Natural killer cell (primary cell): ENCODE results near the gene CCL1. TPM values are rescaled to one million over a fixed set of nuclear protein-coding genes. Genes with fewer than 3 reads are reported as not detected.

Experiments used
- ATAC-seq, 3 donors: fragments of 150-1000 bp in 2 of 3; fragments of 200-7000 bp in 1 of 3; cut with Tn5 transposase; 1 replicate in 1 of 3; 2 replicates in 2 of 3; pipeline ENCODE4 v1.10.0; 2021; ENCODE audit warnings: mild to moderate bottlenecking in 2 of 3, moderate library complexity in 2 of 3
- DNase-seq, 2 donors: peaks; one replicate each; pipeline versions ENCODE4 v3.0.0 to v3.0.0-alpha.2; 2013 to 2021; ENCODE audit warnings: mixed read lengths in 1 of 2
- H3K27ac ChIP-seq: one replicate; pipeline ENCODE4 v1.5.1; 2013; ENCODE audit warnings: mild to moderate bottlenecking, low read length
- H3K27me3 ChIP-seq: one replicate; pipeline ENCODE4 v1.6.1; 2013; ENCODE audit warnings: low read length; ENCODE audit not compliant: control insufficient read depth, insufficient read depth
- H3K36me3 ChIP-seq: one replicate; pipeline ENCODE4 v1.6.1; 2013; ENCODE audit warnings: low read length; ENCODE audit not compliant: control insufficient read depth, insufficient read depth
- H3K4me1 ChIP-seq: one replicate; pipeline ENCODE4 v1.6.1; 2013; ENCODE audit warnings: low read length; ENCODE audit not compliant: control insufficient read depth, insufficient read depth
- H3K4me3 ChIP-seq: one replicate; pipeline ENCODE4 v1.5.1; 2013; ENCODE audit warnings: low read length
- H3K9me3 ChIP-seq: one replicate; pipeline ENCODE4 v1.6.1; 2013; ENCODE audit warnings: low read length; ENCODE audit not compliant: control insufficient read depth, insufficient read depth
- H3K27ac Mint-ChIP-seq, 2 donors: one replicate each; pipeline ENCODE4 v1.8.0; 2022; ENCODE audit warnings: mild to moderate bottlenecking in 2 of 2, mixed read lengths in 2 of 2, moderate library complexity in 1 of 2
- H3K27me3 Mint-ChIP-seq, 2 donors: one replicate each; pipeline ENCODE4 v1.8.0; 2022; ENCODE audit warnings: low read depth in 2 of 2, mixed read lengths in 2 of 2
- H3K36me3 Mint-ChIP-seq: one replicate; pipeline ENCODE4 v1.8.0; 2022; ENCODE audit warnings: mixed read lengths
- H3K4me1 Mint-ChIP-seq, 2 donors: one replicate each; pipeline ENCODE4 v1.8.0; 2022; ENCODE audit warnings: mixed read lengths in 2 of 2
- H3K4me3 Mint-ChIP-seq: one replicate; pipeline ENCODE4 v1.8.0; 2022; ENCODE audit warnings: mild to moderate bottlenecking, moderate library complexity, mixed read lengths
- H3K9me3 Mint-ChIP-seq, 2 donors: one replicate each; pipeline ENCODE4 v1.8.0; 2022; ENCODE audit warnings: mixed read lengths in 2 of 2
- CTCF ChIP-seq: fragments of 200-600 bp; IDR thresholded peaks from one replicate; pipeline ENCODE4 v1.8.0; 2022; ENCODE audit warnings: antibody characterized with exemption
- WGBS: methylation state at CpG from one replicate; pipeline ENCODE4 v1.1.7; 2013; ENCODE audit warnings: missing lambda C conversion rate; ENCODE audit not compliant: insufficient coverage; 5-methylcytosine and 5-hydroxymethylcytosine counted together
- intact Hi-C: fragments of 100-400 bp; cut with micrococcal nuclease; formaldehyde crosslinking; loops from one replicate; pipeline ENCODE4 v1.14.2; 2022
- total RNA-seq, 4 donors: library from RNA; stranded (reverse); fragments of 120-200 nt in 1 of 4; gene quantifications; one replicate each; pipeline versions ENCODE4 v1.2.3 to v1.2.4, GENCODE V29; 2013 to 2022

CCL1 gene
- total RNA-seq, 3 donors from 2014 or later (not counting 1 experiment from before 2014, with no cell fraction given), result not detected

DNA sequence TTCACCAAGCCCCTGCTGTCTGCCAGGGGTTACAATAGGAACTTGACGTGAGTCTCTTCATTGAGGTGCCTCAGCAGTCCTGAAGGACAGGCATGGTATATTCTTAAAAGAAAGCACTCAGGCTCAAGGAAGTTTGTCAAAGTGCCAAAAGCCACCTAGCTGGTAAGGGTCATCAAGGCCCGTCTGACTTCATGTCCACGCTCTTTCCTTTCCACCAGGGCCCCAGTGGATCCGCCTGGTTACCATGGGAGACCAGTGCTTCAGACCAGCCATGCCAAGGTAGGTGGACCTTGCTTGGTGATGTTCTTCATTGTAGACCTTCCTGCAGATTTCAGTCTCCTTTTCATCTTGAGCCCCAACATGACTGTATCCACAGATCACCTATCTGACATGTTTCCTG, 27.6 kb upstream of the CCL1 start:
- H3K27me3 ChIP-seq, result no peaks in the 10 kb centered on the region
- no peak for TF ChIP-seq CTCF
- peaks cover 0 to 13% of the 10 kb centered on the region in 2 donors for H3K27me3 Mint-ChIP-seq
- H3K4me1 Mint-ChIP-seq, result peaks cover 0 to 6% of the 10 kb centered on the region in 2 donors
- H3K36me3 ChIP-seq, result no peaks in the 10 kb centered on the region
- H3K36me3 Mint-ChIP-seq, result no peaks in the 10 kb centered on the region
- H3K27ac ChIP-seq, result no peak overlapping the region
- H3K4me1 ChIP-seq, result peaks cover 9% of the 10 kb centered on the region
- DNase-seq, result no peak
- no peaks in the 10 kb centered on the region for H3K9me3 ChIP-seq
- intact Hi-C loops, result no loop called here
- no peaks in the 10 kb centered on the region for H3K9me3 Mint-ChIP-seq
- no peak overlapping the region for H3K27ac Mint-ChIP-seq
- 94% methylated on average over 4 of the region's 4 CpGs for WGBS
- ATAC-seq, result no peak
- no peak overlapping the region for H3K4me3 Mint-ChIP-seq
- no peak overlapping the region for H3K4me3 ChIP-seq

DNA sequence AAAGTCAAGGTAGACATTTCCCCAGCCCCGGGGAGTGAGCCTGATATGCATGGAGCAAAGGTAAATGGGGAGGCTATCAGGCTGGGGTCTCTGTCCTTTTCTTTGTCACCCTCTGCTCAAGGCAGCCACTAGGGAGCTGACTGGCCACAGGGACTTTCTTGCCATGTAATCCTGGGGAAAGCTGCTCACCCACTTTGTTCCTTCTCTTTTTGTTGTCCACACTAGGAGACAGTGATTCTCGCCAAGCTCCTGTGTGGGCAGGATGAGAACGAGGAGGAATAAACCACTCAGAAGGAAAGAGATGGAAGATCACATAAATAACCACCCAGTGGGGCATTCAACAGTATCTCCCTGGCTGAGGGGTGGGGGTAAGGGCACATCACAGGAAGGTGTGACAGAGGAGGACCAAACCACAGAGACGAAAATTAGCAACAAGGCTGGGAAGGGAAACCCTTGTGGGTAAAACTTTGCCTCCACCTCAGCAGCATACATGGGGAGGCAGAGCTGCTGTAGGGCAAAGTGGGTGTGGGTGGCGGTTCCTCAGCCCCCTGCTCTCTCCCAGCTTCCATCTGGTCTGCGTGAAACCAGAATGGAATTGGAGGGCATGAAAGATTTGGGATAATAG, 26.2 kb upstream of the CCL1 start:
- H3K4me1 Mint-ChIP-seq, result peaks cover 0 to 6% of the 10 kb centered on the region in 2 donors
- H3K4me1 ChIP-seq, result peaks cover 9% of the 10 kb centered on the region
- peaks cover 0 to 25% of the 10 kb centered on the region in 2 donors for H3K27me3 Mint-ChIP-seq
- H3K9me3 Mint-ChIP-seq, result no peaks in the 10 kb centered on the region
- H3K36me3 Mint-ChIP-seq, result no peaks in the 10 kb centered on the region
- ATAC-seq (no peak), DNase-seq (no peak)
- no peak for TF ChIP-seq CTCF
- no peaks in the 10 kb centered on the region for H3K9me3 ChIP-seq
- H3K27me3 ChIP-seq, result no peaks in the 10 kb centered on the region
- no peak overlapping the region for H3K27ac ChIP-seq
- intact Hi-C loops, result no loop called here
- H3K27ac Mint-ChIP-seq, result no peak overlapping the region
- H3K4me3 ChIP-seq, result no peak overlapping the region
- no peak overlapping the region for H3K4me3 Mint-ChIP-seq
- no peaks in the 10 kb centered on the region for H3K36me3 ChIP-seq
- WGBS, result 20% methylated on average over 5 of the region's 6 CpGs

DNA sequence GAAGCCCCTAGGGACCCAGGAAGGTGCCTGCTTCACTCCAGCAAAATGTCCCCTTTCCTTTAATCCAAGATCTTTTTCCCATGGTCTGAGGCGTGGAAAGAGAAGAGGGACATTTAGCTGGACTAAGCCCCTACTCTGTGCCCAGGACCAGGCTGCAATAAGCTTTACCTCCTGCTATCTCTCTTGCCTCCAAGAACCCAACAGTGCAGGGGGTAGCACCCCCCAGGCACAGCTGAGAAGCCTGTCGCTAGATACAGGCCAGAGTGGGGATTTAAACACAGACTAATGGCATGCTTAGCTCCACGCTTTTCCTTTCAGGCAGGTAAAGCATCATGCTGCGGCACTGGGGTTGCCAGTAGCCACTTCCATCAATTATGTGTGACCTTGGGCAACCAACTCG, 24.5 kb upstream of the CCL1 start:
- Mint-ChIP-seq H3K4me1 (peaks cover 0 to 11% of the 10 kb centered on the region in 2 donors), H3K27me3 (peaks cover 0 to 32% of the 10 kb centered on the region in 2 donors), H3K4me3 (no peak overlapping the region), H3K36me3 (no peaks in the 10 kb centered on the region), H3K9me3 (no peaks in the 10 kb centered on the region), H3K27ac (no peak overlapping the region)
- Histone ChIP-seq H3K4me3 (no peak overlapping the region), H3K36me3 (no peaks in the 10 kb centered on the region), H3K27me3 (no peaks in the 10 kb centered on the region), H3K4me1 (peaks cover 9% of the 10 kb centered on the region), H3K27ac (no peak overlapping the region), H3K9me3 (no peaks in the 10 kb centered on the region)
- intact Hi-C loops, result no loop called here
- no peak for ATAC-seq
- DNase-seq, result no peak
- 93% methylated on average over 3 of the region's 5 CpGs for WGBS
- no peak for TF ChIP-seq CTCF
